Kidney capillary endothelial cell (primary cell): ENCODE results near the gene UBE3B.

Experiments used
- DNase-seq: peaks from one replicate; pipeline ENCODE4 v3.0.0-alpha.2; 2018; ENCODE audit warnings: low spot score

The UBE3B gene

DNA sequence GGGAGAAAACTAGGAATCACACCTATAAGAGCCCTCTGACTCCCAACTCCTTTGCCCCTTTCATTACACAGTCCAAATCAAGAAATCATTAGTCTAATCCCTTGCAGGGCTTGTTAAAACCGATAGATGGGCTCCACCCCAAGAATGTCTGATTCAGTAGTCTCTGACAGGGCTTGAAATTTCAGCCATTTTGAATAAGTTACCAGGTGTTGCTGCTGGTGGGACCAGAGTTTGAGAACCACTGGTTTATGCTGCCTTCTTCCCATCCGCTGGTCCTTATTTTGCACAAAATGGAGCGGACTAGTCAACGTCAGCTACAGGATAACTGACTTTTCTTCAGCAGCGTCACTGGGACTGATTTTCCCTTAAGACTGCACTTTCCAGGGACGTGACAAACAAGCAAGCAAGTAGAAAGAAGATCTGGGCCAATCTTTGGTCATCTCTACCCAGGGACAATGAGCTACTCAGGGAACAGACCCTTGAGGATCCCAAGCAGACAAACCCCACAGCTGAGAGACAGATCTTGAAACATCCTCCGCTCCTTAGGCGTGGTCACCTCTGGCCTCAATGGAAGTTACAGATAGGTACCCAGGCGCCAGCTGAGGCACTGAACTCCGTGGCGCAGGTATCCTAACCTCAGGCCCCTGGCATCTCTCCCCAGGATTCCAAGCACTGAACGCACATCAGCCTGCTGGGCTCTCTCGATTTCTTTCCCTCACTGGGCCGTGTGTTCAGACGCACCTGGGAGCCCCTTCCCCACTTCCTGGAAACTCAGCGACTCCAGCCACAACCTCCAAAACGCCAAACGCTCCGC, 1.2 kb upstream of the UBE3B start:
- DNase-seq = no peak

GRCh38 chr12:109476807-109477184, 638 bp upstream of the UBE3B start:
- no peak for DNase-seq

GRCh38 chr12:109477963-109478315, 505 bp downstream of the UBE3B start:
- DNase-seq = no peak

- no peak for DNase-seq
These were observed 2.3 kb downstream of the UBE3B start for GRCh38 chr12:109479761-109480160.

GRCh38 chr12:109480356-109480755, 2.9 kb downstream of the UBE3B start:
- no peak for DNase-seq

DNA sequence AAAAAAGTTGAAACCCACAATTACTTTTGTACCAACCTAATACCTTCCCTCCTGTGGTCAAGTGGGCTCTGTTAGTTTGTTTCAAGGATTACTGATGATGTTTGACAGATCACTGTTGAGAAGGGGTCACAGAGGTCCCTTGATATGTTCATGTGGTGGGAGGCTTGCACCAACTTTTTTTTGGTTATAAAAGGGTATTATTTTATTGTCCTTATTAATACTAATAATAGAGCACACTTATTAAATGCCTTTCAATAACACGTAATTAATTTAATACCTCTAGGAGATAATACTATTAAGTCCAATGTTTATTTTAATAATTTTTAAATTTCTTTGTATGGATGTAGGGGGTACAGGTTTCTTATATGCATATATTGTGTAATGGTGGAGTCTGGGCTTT, 4.4 kb downstream of the UBE3B start:
- DNase-seq = no peak

DNA sequence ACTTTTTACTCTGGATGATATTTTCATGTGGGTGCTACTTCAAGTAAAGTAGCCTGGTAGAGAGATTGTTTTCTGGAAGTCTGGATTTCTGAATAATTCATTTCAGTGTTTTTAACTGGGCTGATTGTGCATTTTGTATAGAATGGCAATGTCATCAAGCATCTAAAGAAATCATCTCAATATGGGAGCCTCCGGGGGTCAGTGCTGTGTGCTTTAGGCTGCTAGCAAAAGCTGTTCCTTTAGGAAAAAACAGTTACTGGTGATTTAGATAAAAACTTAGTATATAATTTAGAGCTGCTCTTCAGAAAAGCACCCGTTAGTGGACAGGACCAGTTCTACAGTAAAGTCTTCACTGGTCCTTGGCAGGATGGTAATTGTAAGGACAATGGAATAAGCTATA, 5.1 kb downstream of the UBE3B start:
- DNase-seq = no peak

GRCh38 chr12:109482894-109483293, 5.5 kb downstream of the UBE3B start:
- no peak for DNase-seq

- no peak for DNase-seq
These were observed 5.9 kb downstream of the UBE3B start for GRCh38 chr12:109483346-109483745.

DNA sequence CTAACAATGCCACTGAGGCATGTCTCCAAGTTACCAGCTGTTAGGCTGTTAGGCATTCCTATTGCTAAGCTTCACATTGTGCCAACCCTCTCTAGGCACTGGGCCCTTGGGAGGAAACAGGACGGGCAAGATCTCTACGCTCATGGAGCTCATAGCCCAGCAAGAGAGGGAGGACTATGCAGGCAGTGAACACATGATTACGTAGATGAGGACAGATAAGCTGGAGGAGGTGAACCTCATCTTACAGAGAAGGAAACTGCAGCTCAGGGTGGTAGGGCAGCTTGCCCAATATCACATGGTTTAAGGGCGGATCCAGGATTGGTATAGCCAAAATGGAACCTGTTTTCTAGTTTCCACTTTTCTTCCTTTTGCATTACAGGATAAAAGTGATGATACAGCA, 7.8 kb downstream of the UBE3B start:
- no peak for DNase-seq

GRCh38 chr12:109487181-109488050, 10.0 kb downstream of the UBE3B start:
- no peak for DNase-seq

GRCh38 chr12:109488051-109488665, 10.7 kb downstream of the UBE3B start:
- DNase-seq = no peak

- DNase-seq = no peak
These were observed 11.9 kb downstream of the UBE3B start for GRCh38 chr12:109489016-109489954.

DNA sequence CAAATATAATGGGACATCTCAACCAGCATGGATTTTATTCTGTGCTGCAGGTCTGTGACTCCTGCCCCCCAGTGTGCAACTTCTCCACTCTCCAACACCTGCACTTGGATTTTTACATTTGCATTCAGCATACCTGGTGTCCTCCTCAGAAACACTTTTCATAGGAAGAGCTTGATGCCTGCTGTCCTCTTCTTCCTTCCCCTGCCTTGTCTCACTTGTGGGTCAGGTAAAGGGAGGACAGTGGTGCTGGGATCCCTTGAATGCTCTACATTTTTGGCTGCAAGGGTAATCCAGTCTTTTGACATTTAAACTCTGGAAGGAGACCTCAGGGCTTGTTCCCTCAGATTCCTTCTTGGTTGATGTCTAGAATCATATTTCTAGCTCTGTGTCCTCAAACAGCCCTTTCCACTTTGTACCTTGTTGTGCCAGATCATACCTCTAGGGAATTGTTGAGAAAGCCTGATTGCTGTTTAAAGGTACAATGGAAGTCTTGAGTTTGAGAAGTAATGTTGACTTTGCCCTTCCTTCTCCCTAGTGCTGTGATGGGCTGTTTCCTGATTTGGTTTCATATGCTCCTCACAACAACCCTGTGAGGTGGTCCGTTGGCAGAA, 12.6 kb downstream of the UBE3B start:
- no peak for DNase-seq

DNA sequence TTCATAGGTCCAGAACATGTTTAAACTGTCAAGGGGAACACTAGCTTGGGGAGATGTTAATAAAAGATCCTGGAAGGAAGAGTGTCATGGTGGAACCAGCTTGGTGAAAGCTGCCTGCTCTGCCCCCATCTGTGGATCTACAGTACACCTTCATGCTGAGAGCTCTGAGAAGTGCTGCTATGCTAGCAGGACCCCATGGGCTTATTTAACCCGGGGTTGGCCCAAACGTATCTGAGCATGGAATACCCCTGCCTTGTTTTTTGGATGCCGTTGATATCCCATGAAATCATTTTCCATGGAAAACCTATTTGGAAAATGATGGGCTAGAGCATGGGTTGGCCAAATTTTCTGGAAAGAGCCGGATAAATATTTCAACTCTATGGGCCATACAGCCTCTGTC, 14.2 kb downstream of the UBE3B start:
- no peak for DNase-seq

GRCh38 chr12:109492371-109492770, 14.9 kb downstream of the UBE3B start:
- DNase-seq = no peak

GRCh38 chr12:109493090-109493489, 15.7 kb downstream of the UBE3B start:
- DNase-seq = no peak

DNA sequence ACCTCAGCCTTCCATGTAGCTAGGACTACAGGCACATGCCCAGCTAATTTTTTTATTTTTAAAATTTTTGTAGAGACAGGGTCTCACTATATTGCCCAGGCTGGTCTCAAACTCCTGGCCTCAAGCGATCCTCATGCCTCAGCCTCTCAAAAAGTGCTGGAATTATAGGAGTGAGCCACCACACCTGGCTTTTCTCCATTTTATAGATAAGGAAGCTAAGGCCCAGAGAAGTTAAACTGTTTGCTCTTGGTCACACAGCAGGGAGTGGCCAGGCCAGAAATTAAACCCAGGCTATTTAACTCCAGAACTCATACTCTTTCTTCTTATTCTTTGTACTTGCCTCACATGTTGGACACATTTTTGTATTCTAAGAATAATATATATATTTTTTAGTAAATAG, 16.5 kb downstream of the UBE3B start:
- DNase-seq = no peak

- DNase-seq = no peak
These were observed 17.0 kb downstream of the UBE3B start for GRCh38 chr12:109494348-109494881.

DNA sequence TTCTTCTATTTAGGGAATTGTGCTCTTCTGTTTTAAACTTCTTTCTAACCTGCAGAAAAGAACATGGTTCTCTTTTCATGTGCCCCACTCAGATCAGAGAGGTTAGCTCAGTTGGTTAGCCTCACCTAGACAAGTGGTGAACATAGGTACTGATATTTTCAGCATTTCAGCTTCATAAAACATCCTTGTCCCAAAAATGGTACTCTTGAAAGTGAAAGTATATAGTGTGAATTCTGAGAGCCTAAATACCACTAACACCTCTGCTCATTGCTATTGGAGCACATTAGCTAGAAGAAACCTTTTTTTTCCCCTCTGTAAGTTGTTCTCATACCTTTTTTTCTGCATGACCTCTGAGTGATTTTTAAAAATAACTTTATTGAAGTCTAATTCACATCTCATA, 17.6 kb downstream of the UBE3B start:
- no peak for DNase-seq

GRCh38 chr12:109496306-109496705, 18.9 kb downstream of the UBE3B start:
- DNase-seq = no peak
